ENCODE results near the gene PWWP2B.

Gene PWWP2B

DNA sequence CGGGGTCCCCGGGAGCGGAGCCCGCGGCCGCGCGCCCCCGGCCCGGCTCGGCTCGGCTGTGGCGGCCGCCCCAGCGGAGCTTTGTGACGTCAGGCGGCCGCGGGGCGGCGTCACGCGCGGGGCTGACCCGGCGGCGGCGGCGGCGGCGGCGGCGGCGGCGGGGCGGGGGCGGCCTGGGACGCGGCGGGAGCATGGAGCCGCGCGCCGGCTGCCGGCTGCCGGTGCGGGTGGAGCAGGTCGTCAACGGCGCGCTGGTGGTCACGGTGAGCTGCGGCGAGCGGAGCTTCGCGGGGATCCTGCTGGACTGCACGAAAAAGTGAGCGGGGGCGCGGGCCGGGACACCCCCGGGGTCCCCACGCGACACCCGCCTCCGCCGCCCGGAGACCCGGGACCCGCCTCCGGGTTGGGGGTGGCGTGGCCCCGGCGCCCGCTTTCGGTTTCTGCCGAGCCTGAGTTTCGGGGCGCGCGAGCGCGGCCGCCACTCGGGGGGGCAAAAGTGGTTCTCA, at the start of gene PWWP2B:
TSS of gene PWWP2B (plus strand) at position 165 of the 506 bp plus-strand sequence. CDS start at position 192, 27 bp downstream.
- DNase-seq: peak; percentile 52 to 59

DNA sequence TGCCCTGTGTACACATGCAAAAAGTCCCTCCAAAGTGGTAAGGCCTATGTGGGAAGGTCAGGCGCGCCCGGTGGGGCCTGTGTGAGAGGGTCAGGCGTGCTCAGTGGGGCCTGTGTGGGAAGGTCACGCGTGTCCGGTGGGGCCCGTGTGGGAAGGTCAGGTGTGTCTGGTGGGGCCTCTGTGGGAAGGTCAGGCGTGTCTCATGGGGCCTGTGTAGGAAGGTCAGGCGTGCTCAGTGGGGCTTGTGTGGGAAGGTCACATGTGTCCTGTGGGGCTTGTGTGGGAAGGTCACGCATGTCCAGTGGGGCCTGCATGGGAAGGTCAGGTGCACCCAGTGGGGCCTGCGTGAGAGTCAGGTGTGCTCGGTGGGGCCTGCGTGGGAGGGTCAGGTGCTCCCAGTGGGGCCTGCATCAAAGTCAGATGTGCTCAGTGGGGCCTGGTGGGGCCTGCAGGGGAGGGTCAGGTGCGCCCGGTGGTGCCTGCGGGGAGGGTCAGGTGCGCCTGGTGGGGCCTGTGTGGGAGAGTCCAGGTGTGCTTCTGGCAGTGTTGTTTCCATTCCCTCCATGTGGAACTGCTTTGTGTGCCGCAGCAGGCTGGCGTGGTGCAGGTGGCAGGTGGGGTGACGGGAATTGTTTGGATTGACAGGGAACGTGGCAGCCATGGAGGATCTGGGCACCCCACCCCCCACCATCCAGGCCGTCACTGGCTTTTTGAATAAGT, 49.6 kb upstream of the PWWP2B start:
- no peak for DNase-seq

DNA sequence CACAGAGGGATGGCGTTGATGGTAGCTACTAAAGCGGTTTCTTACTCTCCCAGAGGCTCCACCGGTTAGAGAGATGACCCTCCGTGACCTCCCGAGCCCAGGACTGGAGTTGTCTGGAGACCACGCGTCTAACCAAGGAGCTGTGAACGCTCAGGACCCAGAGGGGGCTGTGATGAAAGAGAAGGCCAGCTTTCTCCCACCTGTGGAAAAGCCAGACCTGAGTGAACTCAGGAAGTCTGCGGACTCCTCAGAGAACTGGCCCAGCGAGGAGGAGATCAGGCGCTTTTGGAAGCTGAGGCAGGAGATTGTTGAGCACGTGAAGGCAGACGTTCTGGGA, 49.1 kb upstream of the PWWP2B start:
- no peak for DNase-seq

DNA sequence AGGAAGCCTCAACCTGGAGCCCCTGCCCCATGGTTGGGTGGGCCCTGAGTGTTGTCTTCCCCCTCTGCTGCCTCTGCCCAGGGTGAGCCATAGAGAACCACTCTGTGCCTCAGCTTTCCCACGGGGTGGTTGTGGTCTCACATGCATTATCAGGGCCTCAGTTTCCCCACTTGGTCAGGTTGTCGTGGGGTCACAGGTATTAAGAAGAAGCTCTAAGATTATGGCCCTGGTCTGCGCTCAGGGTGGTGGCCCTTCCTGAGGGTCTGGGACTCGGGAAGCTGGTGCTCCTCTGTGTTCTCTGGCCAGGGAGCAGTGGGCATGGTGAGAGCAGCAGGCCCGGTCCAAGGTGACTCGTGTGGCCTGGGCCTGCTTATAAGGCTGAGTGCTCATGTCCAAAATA, 47.2 kb upstream of the PWWP2B start:
- no peak for DNase-seq

DNA sequence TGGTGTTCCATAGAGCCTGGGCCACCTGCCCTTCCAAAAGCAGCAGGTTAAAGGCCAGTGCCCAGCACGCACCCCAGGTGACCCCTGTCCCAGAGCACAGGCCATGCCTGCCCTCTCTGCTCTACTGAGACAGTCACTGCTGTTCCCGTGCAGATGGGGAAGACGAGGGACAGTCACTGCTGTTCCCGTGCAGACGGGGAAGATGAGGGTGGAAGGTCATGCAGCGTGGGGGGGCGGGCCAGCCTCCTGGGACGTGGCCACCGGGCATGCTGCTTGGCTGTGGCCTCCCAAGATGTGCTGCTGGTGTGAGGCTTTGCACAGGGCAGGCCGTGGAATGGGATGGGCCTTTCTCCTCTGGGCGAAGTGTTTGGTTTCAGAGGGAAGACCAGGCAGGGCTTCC, 46.6 kb upstream of the PWWP2B start:
- DNase-seq: no peak

DNA sequence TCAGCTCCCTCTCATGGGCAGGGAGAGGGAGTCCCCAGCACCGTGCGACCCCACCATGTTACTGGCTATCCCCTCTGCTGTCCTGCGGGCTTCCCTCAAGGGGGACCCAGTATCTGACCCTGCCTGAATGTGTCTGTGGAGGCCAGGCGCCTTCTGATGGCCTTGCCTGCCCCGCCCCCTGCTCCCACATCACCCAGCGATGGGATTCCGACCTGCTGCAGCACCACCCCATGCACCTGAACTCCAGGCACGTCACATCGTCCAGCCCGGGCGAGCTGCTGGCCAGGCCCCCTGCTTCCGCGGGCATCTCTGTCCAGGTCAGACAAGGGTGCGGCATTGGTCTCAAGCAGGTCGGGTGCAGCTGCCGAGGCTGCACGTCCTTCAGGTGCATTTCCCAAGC, 46.1 kb upstream of the PWWP2B start:
- DNase-seq: no peak

DNA sequence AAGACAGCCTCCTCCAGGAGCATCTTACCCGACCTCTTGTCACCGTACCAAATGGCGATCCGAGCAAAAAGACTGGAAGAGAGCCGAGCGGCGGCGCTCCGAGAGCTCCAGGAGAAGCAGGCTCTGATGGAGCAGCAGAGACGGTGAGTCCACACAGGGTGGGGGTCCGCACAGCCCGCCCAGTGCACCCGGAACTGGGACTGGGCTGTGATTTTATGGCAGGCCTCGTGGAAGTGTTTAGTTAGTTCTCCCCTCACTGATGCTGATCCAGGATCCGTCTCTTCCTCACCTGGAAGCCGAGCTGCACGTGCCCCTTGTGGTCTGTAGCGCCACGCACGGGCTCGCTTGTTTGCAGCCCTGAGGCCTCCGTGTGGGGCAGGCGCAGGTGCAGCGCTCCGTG, 45.4 kb upstream of the PWWP2B start:
- DNase-seq: no peak

DNA sequence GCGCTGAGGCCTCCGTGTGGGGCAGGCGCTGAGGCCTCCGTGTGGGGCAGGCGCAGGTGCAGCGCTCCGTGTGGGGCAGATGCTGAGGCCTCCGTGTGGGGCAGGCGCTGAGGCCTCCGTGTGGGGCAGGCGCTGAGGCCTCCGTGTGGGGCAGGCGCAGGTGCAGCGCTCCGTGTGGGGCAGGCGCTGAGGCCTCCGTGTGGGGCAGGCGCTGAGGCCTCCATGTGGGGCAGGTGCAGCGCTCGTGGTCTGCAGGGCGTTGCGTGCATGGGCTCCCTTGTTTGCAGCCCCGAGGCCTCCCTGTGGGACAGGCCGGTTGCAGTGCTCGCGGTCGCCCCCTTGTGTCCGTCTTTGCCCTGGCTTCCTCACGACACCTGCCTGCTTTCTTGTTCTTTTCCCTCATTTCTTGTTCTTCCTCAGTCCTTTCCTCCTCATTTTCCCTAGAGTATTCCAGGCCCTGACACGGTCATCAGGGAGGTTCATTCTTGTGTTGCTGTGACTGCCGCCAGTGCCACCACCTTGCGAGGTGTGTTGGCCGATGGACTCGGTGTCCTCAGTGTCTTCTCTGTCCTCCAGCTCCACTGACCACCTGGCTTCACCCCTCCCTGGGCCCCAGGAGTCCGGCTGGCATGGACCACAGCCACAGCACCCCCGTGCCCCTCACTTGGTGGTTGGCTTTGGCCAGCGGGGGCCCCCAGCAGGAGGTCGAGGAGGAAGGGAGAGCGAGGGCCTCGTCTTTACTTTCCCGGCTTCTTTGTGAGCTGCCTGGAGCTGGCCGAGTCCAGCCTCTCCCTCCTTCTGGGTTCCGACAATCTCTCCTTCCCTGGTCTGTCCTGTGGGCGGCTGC, 44.3 kb upstream of the PWWP2B start:
- peak; percentile 73 to 79 for DNase-seq

DNA sequence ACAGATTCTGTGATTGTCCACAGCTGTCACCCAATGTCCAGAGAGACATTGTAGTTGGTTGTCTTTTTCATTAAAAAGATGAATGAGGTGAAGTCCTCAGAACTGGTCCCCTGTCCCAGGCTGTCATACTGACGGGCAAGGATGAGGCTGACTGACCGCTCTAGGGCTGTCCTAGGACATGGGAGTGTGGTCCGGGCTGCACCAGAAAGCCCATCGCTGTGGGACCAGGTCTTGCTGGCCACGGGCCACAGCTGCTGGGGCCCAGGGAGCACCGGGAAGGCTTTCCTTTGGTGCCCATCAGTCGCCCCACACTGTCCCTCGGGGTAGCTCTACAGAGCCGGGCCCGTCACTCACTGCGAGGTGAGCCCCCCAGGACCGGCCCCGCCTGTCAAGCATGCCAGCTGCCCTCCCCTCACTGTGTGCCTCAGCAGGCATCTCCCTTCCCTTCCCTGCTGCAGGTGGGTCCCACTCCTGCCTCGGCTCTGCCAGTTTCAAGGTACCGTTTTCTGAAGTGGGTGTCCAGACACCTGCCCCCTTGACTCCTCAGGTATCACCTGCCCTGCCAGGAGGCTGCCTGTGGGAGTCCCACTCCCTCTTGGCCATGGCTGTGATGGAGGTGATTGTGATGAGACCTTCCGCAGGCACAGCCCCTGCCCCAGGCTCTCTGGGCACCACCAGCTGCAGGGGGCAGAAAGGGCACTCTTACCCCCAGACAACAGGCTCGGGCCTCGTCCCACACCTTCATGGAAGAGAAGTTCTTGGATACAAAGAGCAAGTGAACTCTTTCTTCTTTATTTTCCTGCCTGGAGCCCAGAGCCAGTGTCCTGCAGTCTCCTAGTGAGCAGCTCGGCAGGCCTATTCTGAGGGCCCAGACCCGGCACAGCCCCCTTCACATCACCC, 43.3 kb upstream of the PWWP2B start:
- no peak for DNase-seq

DNA sequence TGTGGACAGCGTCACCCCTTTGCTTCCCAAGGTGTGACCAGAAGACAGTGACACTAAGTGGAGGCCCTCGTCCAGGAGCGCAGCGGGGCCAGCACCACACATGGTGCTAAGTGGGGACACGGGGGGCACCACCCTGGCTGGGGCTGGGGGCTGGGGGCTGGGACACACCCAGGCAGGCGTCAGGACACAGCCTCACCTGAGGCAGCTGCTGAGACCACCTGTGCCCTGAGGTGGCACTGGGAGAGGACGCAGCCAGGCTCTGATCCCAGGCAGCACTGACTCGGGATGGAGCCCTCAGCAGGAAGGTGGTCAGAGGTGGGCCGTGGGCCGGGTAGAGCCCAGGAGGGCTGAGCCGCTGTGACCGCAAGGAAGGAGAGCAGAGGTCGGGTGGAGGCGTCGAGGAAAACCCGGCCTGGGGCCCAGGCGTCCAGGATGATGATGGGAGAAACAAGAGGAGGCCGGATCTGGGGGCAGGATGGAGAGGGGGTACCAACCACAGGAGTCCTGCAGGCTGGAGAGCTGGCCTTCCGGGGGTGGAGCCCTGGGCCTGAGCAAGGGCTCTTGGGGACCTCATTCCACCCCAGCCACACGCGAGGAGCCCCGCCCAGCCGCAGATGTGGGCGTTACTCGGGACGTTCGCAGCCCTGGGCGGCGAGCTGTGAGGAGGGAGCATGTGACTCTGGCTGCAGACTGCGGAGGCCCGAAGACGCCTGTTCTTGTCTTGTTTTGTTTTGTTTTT, 42.5 kb upstream of the PWWP2B start:
- DNase-seq: no peak

DNA sequence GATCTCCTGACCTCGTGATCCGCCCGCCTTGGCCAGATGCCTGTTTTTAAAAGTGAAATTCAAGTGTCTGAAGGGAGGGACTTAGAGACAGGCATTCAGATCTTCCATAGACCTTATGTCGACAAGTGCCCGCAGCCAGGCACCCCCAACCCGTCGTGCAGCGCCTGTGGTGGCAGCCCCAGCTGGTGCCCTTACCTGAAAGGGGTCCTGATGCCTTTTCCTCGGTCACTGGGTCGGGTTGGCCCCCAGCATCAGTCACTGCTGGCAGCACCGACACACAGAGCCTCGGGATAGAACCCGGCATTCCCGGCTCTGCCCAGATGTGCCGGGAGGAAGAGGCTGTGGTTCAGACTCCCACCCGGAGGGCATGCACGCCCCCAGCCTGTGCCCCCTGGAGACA, 41.7 kb upstream of the PWWP2B start:
- DNase-seq: no peak

DNA sequence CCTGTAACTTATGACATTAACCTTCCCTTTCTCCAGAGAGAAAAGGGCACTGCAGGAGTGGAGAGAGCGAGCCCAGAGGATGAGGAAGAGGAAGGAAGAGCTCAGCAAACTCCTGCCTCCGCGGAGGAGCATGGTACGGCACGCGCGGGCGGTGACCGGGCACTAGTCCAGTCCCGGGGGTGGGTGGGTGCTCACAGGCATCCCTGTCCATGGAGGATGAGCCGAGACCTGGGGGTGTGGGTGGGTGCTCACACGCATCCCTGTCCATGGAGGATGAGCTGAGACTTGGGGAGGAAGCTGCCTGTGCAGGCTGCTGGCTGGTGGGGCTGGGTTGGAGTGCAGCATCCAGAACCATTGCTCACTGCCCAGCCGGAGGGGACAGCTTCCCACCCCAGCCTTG, 41.2 kb upstream of the PWWP2B start:
- no peak for DNase-seq

DNA sequence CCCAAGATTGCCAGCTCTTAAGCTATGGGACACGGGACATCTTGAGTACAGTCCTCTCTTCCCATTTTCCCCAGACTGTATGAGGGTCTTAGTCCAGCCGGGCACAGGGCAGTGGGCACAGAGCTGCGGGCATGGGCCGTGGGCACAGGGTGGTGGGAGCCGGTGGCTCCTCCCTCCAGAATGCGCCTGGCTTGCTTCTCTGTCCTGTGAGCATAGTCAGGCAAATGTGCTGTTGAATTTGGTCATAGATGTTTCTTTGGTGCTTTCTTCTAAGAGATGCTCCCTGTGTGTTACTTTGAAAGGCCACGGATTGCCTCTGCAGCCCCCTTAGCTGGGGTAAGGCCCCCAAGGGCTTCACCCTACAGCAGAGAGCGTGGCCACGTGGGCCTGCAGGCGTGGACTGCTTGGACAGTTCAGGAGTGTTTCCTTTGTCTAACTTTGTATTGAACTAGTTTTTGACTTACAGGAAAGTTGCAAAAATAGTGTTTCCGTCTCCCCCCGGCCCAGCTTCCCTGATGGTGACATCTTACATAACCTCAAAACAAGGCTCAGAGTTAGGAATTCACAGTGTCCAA, 40.3 kb upstream of the PWWP2B start:
- DNase-seq: no peak

DNA sequence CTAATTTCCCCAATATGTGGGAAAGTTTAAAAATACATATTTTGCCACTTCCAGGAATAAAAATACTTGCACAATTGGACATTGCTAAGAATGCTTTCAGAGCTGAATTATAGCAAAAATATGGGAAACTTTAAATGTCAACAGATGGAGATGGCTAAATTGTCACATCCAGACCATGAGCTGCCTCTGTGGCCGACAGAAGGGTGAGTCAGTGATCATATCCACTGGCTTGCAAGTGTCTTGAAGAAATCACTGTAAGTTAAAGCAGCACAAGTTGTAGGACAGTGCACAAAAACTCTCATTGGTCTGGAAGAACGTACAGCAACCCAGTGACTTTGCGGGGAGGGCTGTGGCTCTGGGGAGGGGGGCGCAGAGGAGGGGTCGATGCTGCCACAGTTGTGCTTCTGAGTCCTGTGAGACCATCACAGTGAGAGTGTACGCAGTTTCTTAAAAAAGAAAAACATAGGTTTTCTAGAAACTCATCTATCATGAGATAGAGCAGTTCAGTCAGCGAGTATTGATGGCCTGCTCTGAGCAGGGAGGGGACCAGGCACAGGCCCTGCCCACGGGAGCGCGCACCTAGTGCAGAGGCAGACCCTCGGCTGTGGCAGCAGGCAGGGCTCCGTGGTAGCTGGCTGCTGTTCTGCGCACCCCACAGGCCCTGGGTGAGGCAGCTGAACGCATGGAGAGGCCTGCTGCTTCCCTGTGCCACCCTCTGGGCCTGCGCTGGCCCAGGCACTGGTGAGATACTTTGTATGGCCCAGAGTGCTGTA, 39.5 kb upstream of the PWWP2B start:
- no peak for DNase-seq

DNA sequence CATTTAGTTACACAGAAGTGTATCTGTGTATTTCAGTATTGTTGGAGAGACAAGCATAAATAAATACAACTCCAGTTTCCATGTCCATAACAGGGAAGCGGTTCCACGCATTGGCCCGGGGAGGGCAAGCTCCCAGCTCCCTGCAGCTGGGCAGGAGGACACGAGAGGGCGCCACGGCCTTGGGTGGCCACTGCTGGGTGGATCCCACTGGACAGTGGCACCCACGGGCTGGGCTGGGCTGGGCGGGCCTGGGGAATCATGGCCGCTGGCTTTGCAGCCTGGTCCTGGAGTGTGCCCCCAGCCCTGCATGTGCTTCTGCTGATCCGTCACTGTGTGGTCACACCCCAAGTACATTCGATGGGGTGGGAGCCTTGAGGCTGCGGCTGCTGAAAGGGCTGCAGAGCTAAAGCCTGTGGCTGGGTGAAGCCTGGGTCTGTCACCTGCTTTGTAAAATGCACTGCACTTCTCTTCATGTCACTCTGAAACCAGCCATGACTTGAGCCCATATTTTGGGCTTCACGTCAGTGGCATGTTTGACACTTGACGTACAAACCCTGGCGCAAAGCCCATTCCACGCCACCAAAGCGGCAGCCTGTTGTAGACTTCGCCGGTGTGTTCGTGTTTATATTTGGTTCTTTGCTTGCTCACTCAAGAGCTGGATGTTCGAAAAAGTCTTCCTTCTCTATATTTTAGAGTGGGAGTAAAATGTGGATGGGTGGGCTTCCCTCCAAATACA, 37.5 kb upstream of the PWWP2B start:
- DNase-seq: no peak

DNA sequence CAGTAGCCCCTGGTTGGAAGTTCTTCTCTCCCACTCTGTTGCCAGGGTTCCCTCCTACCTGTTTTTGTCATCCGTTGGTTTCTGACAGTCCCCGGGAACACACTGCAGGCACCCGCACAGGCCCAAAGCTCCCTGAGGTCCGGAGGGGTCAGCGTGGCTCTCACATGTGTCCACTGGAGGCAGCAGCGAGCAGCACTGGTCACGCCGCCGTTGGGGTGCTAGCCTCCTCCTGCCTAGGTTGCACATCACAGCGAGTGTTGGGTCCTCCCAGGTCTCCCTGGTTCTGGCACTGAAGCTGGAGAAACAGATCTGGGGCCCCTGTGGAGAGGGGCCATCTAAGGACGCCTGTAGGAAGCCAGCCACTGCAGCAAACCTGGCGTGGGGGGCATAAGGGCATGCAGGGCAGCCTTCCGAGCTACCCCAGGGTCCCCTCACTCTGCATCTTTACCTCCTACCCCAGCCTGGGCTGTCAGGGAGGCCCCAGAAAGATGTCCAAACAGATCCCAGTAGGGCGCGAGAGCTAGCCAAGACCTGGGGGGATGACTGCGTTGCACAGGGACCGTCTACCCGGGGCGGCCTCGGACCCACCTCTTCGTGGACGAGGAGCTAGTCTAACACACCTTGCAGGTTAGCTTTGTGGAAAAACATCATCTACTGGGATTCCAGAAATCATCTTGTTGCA, 36.1 kb upstream of the PWWP2B start:
- peak in 1 of 2 experiments; percentile 21 for DNase-seq

DNA sequence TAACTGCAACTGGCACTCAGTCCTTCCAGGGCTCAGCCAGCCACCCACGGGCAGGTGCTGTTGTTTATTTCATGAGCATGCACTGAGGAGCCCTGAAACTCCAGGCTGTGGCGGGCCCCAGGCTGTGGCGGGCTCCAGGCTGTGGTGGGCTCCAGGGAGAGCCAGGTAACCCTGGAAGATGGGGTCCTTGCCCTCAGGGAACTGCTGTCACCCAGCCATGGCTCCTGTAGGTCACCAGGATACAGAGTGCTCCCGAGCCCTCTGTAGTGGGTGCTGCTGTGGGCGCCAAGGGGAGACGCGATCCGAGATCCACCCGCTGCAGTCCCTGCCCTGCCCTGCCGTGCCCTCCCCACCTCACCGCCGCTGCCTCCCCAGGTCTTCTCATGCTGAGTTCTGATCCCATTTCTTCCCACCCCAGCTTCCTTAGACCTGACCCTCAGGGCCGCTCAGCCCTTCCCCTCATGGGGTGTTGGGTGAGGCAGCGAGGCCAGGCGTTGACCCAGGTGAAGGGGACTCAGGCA, 35.4 kb upstream of the PWWP2B start:
- no peak for DNase-seq

DNA sequence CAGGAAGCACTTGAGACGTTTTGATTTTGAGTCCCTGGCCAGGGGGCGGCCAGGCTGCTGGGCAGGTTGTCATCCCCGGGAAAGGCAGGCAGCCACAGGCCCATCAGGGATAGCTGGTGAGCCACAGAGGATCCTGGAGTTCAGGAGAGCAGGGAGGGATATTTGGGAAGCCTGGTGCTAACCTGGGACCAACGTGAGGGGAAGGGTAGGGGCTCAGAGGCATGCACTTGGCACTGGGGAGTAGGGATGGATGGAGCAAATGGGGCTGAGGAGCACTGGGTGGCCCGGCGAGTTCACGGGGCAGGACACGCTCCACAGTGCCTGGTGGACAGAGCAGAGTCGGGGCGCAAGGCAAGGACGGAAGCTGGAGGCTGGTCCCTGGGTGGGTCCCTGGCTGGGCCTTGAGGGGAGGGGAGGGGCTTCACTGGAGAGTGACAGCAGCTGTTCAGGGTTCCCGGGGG, 34.8 kb upstream of the PWWP2B start:
- no peak for DNase-seq

DNA sequence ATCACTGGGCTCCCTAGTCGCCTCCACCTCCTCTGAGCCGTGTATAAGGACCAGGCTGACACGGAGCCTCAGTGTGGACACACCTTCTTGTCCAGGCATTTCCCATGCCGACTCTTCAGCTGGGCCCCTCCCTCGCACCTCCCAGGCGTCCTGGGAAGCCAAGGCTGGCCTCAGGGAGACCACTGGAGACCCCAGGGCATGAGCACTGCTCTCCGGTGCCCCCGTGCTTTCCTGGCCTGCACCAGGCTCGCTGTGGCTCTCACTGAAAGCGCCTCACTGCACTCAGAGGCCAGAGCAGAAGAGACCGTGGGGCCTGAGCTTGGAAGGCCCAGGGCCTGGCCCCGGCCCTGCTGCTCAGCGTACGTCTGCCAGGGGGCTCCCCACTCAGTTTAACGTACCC, 33.6 kb upstream of the PWWP2B start:
- no peak for DNase-seq
